Sigmoid colon (tissue), 4 donors: Measurements from ENCODE around the gene EPB41L1.

ENCODE experiments used
- EP300 ChIP-seq, 4 donors: sonication (generic); formaldehyde crosslinking; IDR thresholded peaks; one replicate each; pipeline ENCODE4 v1.6.1; 2017; ENCODE audit warnings: antibody characterized with exemption in 4 of 4
- POLR2A ChIP-seq, 2 donors: fragments of 450-650 bp; IDR thresholded peaks; one replicate each; pipeline ENCODE4 v1.6.1; 2016; ENCODE audit warnings: antibody characterized with exemption in 2 of 2, mild to moderate bottlenecking in 2 of 2, moderate library complexity in 2 of 2
- TF ChIP-seq, protein P1 (sequence below), 4 experiments: fragments of 450-650 bp in 3 of 4; fragments of 200-600 bp in 1 of 4; IDR thresholded peaks; one replicate each; pipeline ENCODE4 v1.5.1; 2016 to 2019; ENCODE audit warnings: antibody characterized with exemption in 4 of 4, mild to moderate bottlenecking in 3 of 4, moderate library complexity in 2 of 4

DNA sequence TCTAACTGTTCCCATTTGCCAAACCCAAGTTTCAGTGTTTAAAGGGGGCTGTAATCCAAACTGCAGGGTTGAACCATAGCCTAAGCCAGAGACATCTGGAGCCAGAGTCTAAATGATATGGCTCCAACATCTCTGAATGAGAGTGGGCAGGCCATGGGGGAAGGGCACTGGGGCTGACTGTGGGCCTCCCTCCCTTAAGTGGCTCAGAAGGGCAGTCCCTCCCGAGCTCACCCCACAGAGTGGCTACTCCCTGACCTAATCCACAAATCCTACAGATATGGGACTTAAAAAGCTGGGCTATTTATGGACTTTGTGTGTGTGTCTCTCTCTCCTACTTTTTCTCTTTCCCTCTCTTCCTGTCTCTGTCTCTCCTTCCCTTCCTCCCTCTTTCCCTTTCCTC is 45.9 kb downstream of the EPB41L1 start:
- TF ChIP-seq POLR2A (IDR thresholded peaks at IDR 0.05) (no peak), EP300 (IDR thresholded peaks at IDR 0.05) (no peak)
- TF ChIP-seq, protein P1, sequence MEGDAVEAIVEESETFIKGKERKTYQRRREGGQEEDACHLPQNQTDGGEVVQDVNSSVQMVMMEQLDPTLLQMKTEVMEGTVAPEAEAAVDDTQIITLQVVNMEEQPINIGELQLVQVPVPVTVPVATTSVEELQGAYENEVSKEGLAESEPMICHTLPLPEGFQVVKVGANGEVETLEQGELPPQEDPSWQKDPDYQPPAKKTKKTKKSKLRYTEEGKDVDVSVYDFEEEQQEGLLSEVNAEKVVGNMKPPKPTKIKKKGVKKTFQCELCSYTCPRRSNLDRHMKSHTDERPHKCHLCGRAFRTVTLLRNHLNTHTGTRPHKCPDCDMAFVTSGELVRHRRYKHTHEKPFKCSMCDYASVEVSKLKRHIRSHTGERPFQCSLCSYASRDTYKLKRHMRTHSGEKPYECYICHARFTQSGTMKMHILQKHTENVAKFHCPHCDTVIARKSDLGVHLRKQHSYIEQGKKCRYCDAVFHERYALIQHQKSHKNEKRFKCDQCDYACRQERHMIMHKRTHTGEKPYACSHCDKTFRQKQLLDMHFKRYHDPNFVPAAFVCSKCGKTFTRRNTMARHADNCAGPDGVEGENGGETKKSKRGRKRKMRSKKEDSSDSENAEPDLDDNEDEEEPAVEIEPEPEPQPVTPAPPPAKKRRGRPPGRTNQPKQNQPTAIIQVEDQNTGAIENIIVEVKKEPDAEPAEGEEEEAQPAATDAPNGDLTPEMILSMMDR (IDR thresholded peaks at IDR 0.05) = no peak
